Progenitor cell of endocrine pancreas (in vitro differentiated cells): Measurements from ENCODE around the gene CDH4. TPM values are rescaled to one million over a fixed set of nuclear protein-coding genes. Genes with fewer than 3 reads are reported as not detected.

Experiments
- DNase-seq: peaks from one replicate; pipeline ENCODE4 v3.0.0; 2021; ENCODE audit warnings: low spot score; ENCODE audit not compliant: unreplicated experiment
- H3K27ac Mint-ChIP-seq: 2 replicates; pipeline ENCODE4 v1.8.0; 2021; ENCODE audit warnings: mild to moderate bottlenecking, moderate library complexity, mixed read lengths
- H3K27me3 Mint-ChIP-seq: 2 replicates; pipeline ENCODE4 v1.8.0; 2021; ENCODE audit warnings: mixed read lengths
- H3K36me3 Mint-ChIP-seq: 2 replicates; pipeline ENCODE4 v1.8.0; 2022; ENCODE audit warnings: mixed read lengths; ENCODE audit not compliant: insufficient read depth
- H3K4me1 Mint-ChIP-seq: 2 replicates; pipeline ENCODE4 v1.8.0; 2021; ENCODE audit warnings: low read depth, mixed read lengths
- H3K4me3 Mint-ChIP-seq: 2 replicates; pipeline ENCODE4 v1.8.0; 2021; ENCODE audit warnings: low read depth, mild to moderate bottlenecking, moderate library complexity, mixed read lengths
- H3K9me3 Mint-ChIP-seq: 2 replicates; pipeline ENCODE4 v1.8.0; 2021; ENCODE audit warnings: low read depth, mixed read lengths
- CTCF ChIP-seq: fragments of 200-600 bp; sonication (generic); IDR thresholded peaks from one replicate; pipeline ENCODE4 v1.5.0; 2021; ENCODE audit warnings: antibody characterized with exemption, mild to moderate bottlenecking; ENCODE audit not compliant: unreplicated experiment
- total RNA-seq: library from RNA; stranded (reverse); gene quantifications from 2 replicates; pipeline ENCODE4 v1.2.1, GENCODE V29; 2021

The CDH4 gene
- total RNA-seq, 1 donor from 2014 or later: 0.43 TPM

- no peak overlapping the region for H3K27ac Mint-ChIP-seq
- no peak overlapping the region for H3K4me3 Mint-ChIP-seq
- TF ChIP-seq CTCF: no peak
- H3K4me1 Mint-ChIP-seq: no peaks in the 10 kb centered on the region
- no peaks in the 10 kb centered on the region for H3K36me3 Mint-ChIP-seq
- peaks cover 6% of the 10 kb centered on the region for H3K9me3 Mint-ChIP-seq
- DNase-seq: no peak
- H3K27me3 Mint-ChIP-seq: peaks cover 17% of the 10 kb centered on the region
Measured at GRCh38 chr20:61516346-61517208, 264.5 kb downstream of the CDH4 start.

GRCh38 chr20:61517419-61517818 is 265.4 kb downstream of the CDH4 start:
- no peak overlapping the region for H3K27ac Mint-ChIP-seq
- H3K27me3 Mint-ChIP-seq: peaks cover 14% of the 10 kb centered on the region
- no peak for TF ChIP-seq CTCF
- no peaks in the 10 kb centered on the region for H3K36me3 Mint-ChIP-seq
- H3K9me3 Mint-ChIP-seq: peaks cover 6% of the 10 kb centered on the region
- no peak for DNase-seq
- no peak overlapping the region for H3K4me3 Mint-ChIP-seq
- H3K4me1 Mint-ChIP-seq: no peaks in the 10 kb centered on the region

- H3K36me3 Mint-ChIP-seq: no peaks in the 10 kb centered on the region
- no peak for DNase-seq
- H3K4me3 Mint-ChIP-seq: no peak overlapping the region
- peaks cover 6% of the 10 kb centered on the region for H3K9me3 Mint-ChIP-seq
- peaks cover 18% of the 10 kb centered on the region for H3K27me3 Mint-ChIP-seq
- no peak for TF ChIP-seq CTCF
- no peak overlapping the region for H3K27ac Mint-ChIP-seq
- no peaks in the 10 kb centered on the region for H3K4me1 Mint-ChIP-seq
Measured at GRCh38 chr20:61518424-61518951, 266.4 kb downstream of the CDH4 start.

GRCh38 chr20:61519488-61519887 is 267.4 kb downstream of the CDH4 start:
- no peaks in the 10 kb centered on the region for H3K4me1 Mint-ChIP-seq
- peaks cover 6% of the 10 kb centered on the region for H3K9me3 Mint-ChIP-seq
- H3K27ac Mint-ChIP-seq: no peak overlapping the region
- H3K4me3 Mint-ChIP-seq: no peak overlapping the region
- H3K36me3 Mint-ChIP-seq: no peaks in the 10 kb centered on the region
- H3K27me3 Mint-ChIP-seq: peaks cover 18% of the 10 kb centered on the region
- no peak for DNase-seq
- no peak for TF ChIP-seq CTCF

GRCh38 chr20:61520076-61520892 is 268.2 kb downstream of the CDH4 start:
- Mint-ChIP-seq H3K9me3 (peaks cover 6% of the 10 kb centered on the region), H3K27me3 (peaks cover 23% of the 10 kb centered on the region), H3K4me1 (no peaks in the 10 kb centered on the region), H3K27ac (no peak overlapping the region), H3K36me3 (no peaks in the 10 kb centered on the region), H3K4me3 (no peak overlapping the region)
- no peak for DNase-seq
- no peak for TF ChIP-seq CTCF
